ENCODE data around the gene NR5A1.

Gene NR5A1

DNA sequence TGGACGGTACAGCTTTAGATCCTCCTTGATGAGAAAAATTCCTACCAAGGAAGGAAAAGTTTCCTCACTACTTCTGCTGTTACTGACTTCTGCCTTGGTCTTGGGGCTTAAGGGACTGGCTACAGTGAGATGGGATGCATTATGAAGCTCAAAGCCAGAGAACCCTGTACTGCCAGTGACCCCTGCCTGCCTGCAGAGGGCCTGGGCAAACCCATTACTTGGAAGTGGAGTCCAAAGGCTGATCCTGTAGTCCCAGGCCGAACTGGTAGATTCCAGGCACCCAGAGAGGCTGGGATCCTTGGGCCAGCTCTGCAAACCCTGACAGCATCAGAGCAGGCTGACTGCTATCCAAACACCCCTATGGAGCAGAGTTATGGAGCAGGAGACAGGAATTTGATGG is 25.7 kb upstream of the NR5A1 start:
- Histone ChIP-seq H3K36me3 (replicated peaks; ENCODE audit: insufficient read depth, low read length) (no peaks in the 10 kb centered on the region), H3K9me2 (replicated peaks; ENCODE audit: insufficient read depth, low read length) (no peaks in the 10 kb centered on the region), H4K20me1 (ENCODE audit: insufficient read depth, low read length) (no peaks in the 10 kb centered on the region), H2AFZ (ENCODE audit: low read length) (no peak overlapping the region), H3K4me2 (ENCODE audit: low read depth, low read length) (no peak overlapping the region), H3K27ac (ENCODE audit: low read length) (no peak overlapping the region), H3K79me2 (ENCODE audit: low read length) (no peaks in the 10 kb centered on the region), H3F3A (ENCODE audit: insufficient read depth, low read length) (no peaks in the 10 kb centered on the region), H3K9ac (ENCODE audit: low read length) (no peak overlapping the region), H3K4me1 (ENCODE audit: low read length) (no peaks in the 10 kb centered on the region), H3K27me3 (replicated peaks; ENCODE audit: insufficient read depth, low read length) (no peaks in the 10 kb centered on the region), H3K9me3 (replicated peaks; ENCODE audit: insufficient read depth, low read length) (no peaks in the 10 kb centered on the region), H3K4me3 (ENCODE audit: low read length) (no peak overlapping the region)
- no peak for DNase-seq
- TF ChIP-seq EZH2phosphoT487 (IDR thresholded peaks at IDR 0.05; ENCODE audit: low read length) (no peak), EZH2 (optimal IDR thresholded peaks at IDR 0.05; ENCODE audit: low read depth, low read length) (no peak)
- TF ChIP-seq, protein P1, sequence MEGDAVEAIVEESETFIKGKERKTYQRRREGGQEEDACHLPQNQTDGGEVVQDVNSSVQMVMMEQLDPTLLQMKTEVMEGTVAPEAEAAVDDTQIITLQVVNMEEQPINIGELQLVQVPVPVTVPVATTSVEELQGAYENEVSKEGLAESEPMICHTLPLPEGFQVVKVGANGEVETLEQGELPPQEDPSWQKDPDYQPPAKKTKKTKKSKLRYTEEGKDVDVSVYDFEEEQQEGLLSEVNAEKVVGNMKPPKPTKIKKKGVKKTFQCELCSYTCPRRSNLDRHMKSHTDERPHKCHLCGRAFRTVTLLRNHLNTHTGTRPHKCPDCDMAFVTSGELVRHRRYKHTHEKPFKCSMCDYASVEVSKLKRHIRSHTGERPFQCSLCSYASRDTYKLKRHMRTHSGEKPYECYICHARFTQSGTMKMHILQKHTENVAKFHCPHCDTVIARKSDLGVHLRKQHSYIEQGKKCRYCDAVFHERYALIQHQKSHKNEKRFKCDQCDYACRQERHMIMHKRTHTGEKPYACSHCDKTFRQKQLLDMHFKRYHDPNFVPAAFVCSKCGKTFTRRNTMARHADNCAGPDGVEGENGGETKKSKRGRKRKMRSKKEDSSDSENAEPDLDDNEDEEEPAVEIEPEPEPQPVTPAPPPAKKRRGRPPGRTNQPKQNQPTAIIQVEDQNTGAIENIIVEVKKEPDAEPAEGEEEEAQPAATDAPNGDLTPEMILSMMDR (IDR thresholded peaks at IDR 0.05; ENCODE audit: low read length): no peak

DNA sequence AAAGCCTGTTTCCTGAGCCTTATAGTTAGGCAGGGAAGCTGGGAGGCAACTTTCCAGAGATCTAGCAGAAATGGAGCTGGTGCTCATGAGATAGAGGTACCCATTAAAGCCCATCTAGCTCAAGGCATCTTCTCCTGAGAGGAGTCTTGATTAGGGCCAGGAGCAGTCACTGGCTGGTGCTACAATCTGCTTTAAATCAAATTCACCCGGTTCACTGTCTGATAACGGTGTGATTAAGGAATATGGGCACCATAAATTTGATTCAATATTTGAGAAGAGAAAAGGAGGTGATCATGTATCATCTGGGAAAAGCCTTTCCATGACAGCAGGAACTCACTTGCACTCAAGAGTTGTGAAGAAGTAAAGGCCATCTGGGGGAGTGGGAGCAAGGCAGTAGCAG is 23.9 kb upstream of the NR5A1 start:
- no peaks in the 10 kb centered on the region for H3F3A ChIP-seq (ENCODE audit: insufficient read depth, low read length)
- no peaks in the 10 kb centered on the region for H3K79me2 ChIP-seq (ENCODE audit: low read length)
- H3K4me2 ChIP-seq (ENCODE audit: low read depth, low read length): no peak overlapping the region
- no peak overlapping the region for H2AFZ ChIP-seq (ENCODE audit: low read length)
- DNase-seq: no peak
- no peaks in the 10 kb centered on the region for H4K20me1 ChIP-seq (ENCODE audit: insufficient read depth, low read length)
- no peaks in the 10 kb centered on the region for H3K4me1 ChIP-seq (ENCODE audit: low read length)
- no peaks in the 10 kb centered on the region for H3K9me3 ChIP-seq (replicated peaks; ENCODE audit: insufficient read depth, low read length)
- H3K27me3 ChIP-seq (replicated peaks; ENCODE audit: insufficient read depth, low read length): no peaks in the 10 kb centered on the region
- H3K9ac ChIP-seq (ENCODE audit: low read length): no peak overlapping the region
- TF ChIP-seq EZH2 (optimal IDR thresholded peaks at IDR 0.05; ENCODE audit: low read depth, low read length) (no peak), EZH2phosphoT487 (IDR thresholded peaks at IDR 0.05; ENCODE audit: low read length) (no peak)
- TF ChIP-seq, protein P1 (IDR thresholded peaks at IDR 0.05; ENCODE audit: low read length): no peak
- H3K27ac ChIP-seq (ENCODE audit: low read length): no peak overlapping the region
- H3K9me2 ChIP-seq (replicated peaks; ENCODE audit: insufficient read depth, low read length): no peaks in the 10 kb centered on the region
- H3K4me3 ChIP-seq (ENCODE audit: low read length): no peak overlapping the region
- no peaks in the 10 kb centered on the region for H3K36me3 ChIP-seq (replicated peaks; ENCODE audit: insufficient read depth, low read length)

DNA sequence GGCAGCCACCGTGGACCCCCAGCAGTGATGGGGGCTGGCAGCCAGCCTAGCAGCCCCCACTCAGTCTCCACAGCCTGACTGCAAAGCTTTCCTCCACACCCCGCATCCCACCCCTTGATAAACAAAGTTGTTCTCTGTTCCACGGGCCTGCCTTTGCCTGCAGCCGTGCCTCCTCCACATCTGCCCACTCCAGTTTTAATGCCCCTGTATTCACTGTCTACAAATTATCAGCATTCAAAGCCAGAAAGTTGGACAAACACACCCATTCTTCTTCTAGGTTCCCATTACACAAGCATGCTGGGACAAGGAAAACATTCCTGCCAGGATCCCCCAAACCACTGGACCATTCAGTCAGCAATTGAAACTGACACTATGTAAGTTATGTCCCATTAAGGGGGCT is 23.0 kb upstream of the NR5A1 start:
- Histone ChIP-seq H3K27ac (ENCODE audit: low read length) (no peak overlapping the region), H3K9me2 (replicated peaks; ENCODE audit: insufficient read depth, low read length) (no peaks in the 10 kb centered on the region), H3K27me3 (replicated peaks; ENCODE audit: insufficient read depth, low read length) (no peaks in the 10 kb centered on the region)

More for the DNA sequence above, 23.0 kb upstream of the NR5A1 start:
- no peak overlapping the region for H2AFZ ChIP-seq (ENCODE audit: low read length)
- no peak overlapping the region for H3K9ac ChIP-seq (ENCODE audit: low read length)
- no peaks in the 10 kb centered on the region for H3K79me2 ChIP-seq (ENCODE audit: low read length)
- H3K9me3 ChIP-seq (replicated peaks; ENCODE audit: insufficient read depth, low read length): no peaks in the 10 kb centered on the region
- no peak overlapping the region for H3K4me2 ChIP-seq (ENCODE audit: low read depth, low read length)
- TF ChIP-seq EZH2 (optimal IDR thresholded peaks at IDR 0.05; ENCODE audit: low read depth, low read length): no peak
- TF ChIP-seq, protein P1 (IDR thresholded peaks at IDR 0.05; ENCODE audit: low read length): no peak
- no peak for TF ChIP-seq EZH2phosphoT487 (IDR thresholded peaks at IDR 0.05; ENCODE audit: low read length)
- H3K36me3 ChIP-seq (replicated peaks; ENCODE audit: insufficient read depth, low read length): no peaks in the 10 kb centered on the region
- no peaks in the 10 kb centered on the region for H3F3A ChIP-seq (ENCODE audit: insufficient read depth, low read length)
- DNase-seq: no peak
- no peak overlapping the region for H3K4me3 ChIP-seq (ENCODE audit: low read length)
- no peaks in the 10 kb centered on the region for H4K20me1 ChIP-seq (ENCODE audit: insufficient read depth, low read length)
- H3K4me1 ChIP-seq (ENCODE audit: low read length): no peaks in the 10 kb centered on the region
